H9 (cell line): ENCODE data around the gene PPP1R13L. TPM values are rescaled to one million over a fixed set of nuclear protein-coding genes. Genes with fewer than 3 reads are reported as not detected.
A peak's percentile ranks its signal among the peaks of the same experiment; 100 is the strongest.

Source experiments
- DNase-seq: peaks from one replicate; pipeline ENCODE4 v3.0.0-alpha.2; 2017
- H2AFZ ChIP-seq: one replicate; pipeline ENCODE4 v1.6.1; 2013; ENCODE audit warnings: mild to moderate bottlenecking, low read length, control low read depth, moderate library complexity
- H2AK5ac ChIP-seq: 2 replicates; pipeline ENCODE4 v1.6.1; 2013; ENCODE audit warnings: low read length, control low read depth, mixed read lengths; ENCODE audit not compliant: insufficient read length
- H2BK120ac ChIP-seq: one replicate; pipeline ENCODE4 v1.6.1; 2013; ENCODE audit warnings: low read depth, mild to moderate bottlenecking, low read length, control low read depth, inconsistent platforms; ENCODE audit not compliant: poor library complexity, severe bottlenecking
- H2BK12ac ChIP-seq: 2 replicates; pipeline ENCODE4 v1.6.1; 2013; ENCODE audit warnings: low read length, control low read depth, mixed read lengths, low read depth; ENCODE audit not compliant: insufficient read length
- H2BK15ac ChIP-seq: 2 replicates; pipeline ENCODE4 v1.6.1; 2013; ENCODE audit warnings: low read depth, low read length, control low read depth
- H2BK20ac ChIP-seq: one replicate; pipeline ENCODE4 v1.6.1; 2013; ENCODE audit warnings: low read depth, mild to moderate bottlenecking, low read length, control low read depth, inconsistent platforms; ENCODE audit not compliant: poor library complexity, severe bottlenecking
- H2BK5ac ChIP-seq: 2 replicates; pipeline ENCODE4 v1.6.1; 2013; ENCODE audit warnings: low read length, control low read depth, mixed read lengths; ENCODE audit not compliant: insufficient read length
- H3K14ac ChIP-seq: 2 replicates; pipeline ENCODE4 v1.6.1; 2013; ENCODE audit warnings: low read length, control low read depth; ENCODE audit not compliant: insufficient read depth
- H3K18ac ChIP-seq: 2 replicates; pipeline ENCODE4 v1.6.1; 2013; ENCODE audit warnings: low read depth, mild to moderate bottlenecking, mixed read lengths, low read length, control low read depth; ENCODE audit not compliant: insufficient read length
- H3K23ac ChIP-seq: 2 replicates; pipeline ENCODE4 v1.6.1; 2013; ENCODE audit warnings: low read length, control low read depth, mixed read lengths, low read depth; ENCODE audit not compliant: insufficient read length
- H3K23me2 ChIP-seq: 2 replicates; pipeline ENCODE4 v1.6.1; 2013; ENCODE audit warnings: low read depth, mild to moderate bottlenecking, mixed read lengths, low read length, control low read depth; ENCODE audit not compliant: insufficient read length, poor library complexity, severe bottlenecking
- H3K27ac ChIP-seq: 2 replicates; pipeline ENCODE4 v1.5.1; 2013; ENCODE audit warnings: low read length, control low read depth, mixed read lengths, low read depth; ENCODE audit not compliant: insufficient read length
- H3K27me3 ChIP-seq: 2 replicates; pipeline ENCODE4 v1.6.1; 2013; ENCODE audit warnings: low read length, control low read depth, inconsistent platforms; ENCODE audit not compliant: insufficient read depth
- H3K4ac ChIP-seq: 2 replicates; pipeline ENCODE4 v1.6.1; 2013; ENCODE audit warnings: low read depth, mild to moderate bottlenecking, control low read depth, inconsistent platforms, low read length, moderate library complexity
- H3K4me1 ChIP-seq: 2 replicates; pipeline ENCODE4 v1.6.1; 2013; ENCODE audit warnings: low read length, control low read depth, inconsistent platforms; ENCODE audit not compliant: insufficient read depth
- H3K4me2 ChIP-seq: 2 replicates; pipeline ENCODE4 v1.6.1; 2013; ENCODE audit warnings: low read length, control low read depth, mixed read lengths; ENCODE audit not compliant: insufficient read length, insufficient read depth
- H3K56ac ChIP-seq: 2 replicates; pipeline ENCODE4 v1.6.1; 2013; ENCODE audit warnings: low read depth, mild to moderate bottlenecking, mixed read lengths, low read length, control low read depth; ENCODE audit not compliant: insufficient read length
- H3K79me1 ChIP-seq: 2 replicates; pipeline ENCODE4 v1.6.1; 2013; ENCODE audit warnings: low read depth, mild to moderate bottlenecking, moderate library complexity, low read length, control low read depth, inconsistent platforms; ENCODE audit not compliant: insufficient read depth, poor library complexity, severe bottlenecking
- H3K79me2 ChIP-seq: 2 replicates; pipeline ENCODE4 v1.6.1; 2013; ENCODE audit warnings: low read length, control low read depth, inconsistent platforms; ENCODE audit not compliant: insufficient read depth
- H3K9ac ChIP-seq: 2 replicates; pipeline ENCODE4 v1.6.1; 2013; ENCODE audit warnings: low read length, control low read depth, mixed read lengths; ENCODE audit not compliant: insufficient read length; ENCODE audit errors: extremely low read depth
- H3K9me3 ChIP-seq: one replicate; pipeline ENCODE4 v1.6.1; 2013; ENCODE audit warnings: low read depth, low read length, inconsistent platforms; ENCODE audit not compliant: control insufficient read depth
- H3T11ph ChIP-seq: one replicate; pipeline ENCODE4 v1.6.1; 2013; ENCODE audit warnings: mild to moderate bottlenecking, low read length, control low read depth, inconsistent platforms
- H4K20me1 ChIP-seq: one replicate; pipeline ENCODE4 v1.6.1; 2013; ENCODE audit not compliant: control insufficient read depth, insufficient read length, insufficient read depth
- H4K5ac ChIP-seq: 2 replicates; pipeline ENCODE4 v1.6.1; 2013; ENCODE audit warnings: low read depth, mild to moderate bottlenecking, mixed read lengths, low read length, control low read depth; ENCODE audit not compliant: insufficient read length
- H4K8ac ChIP-seq: replicated peaks from 2 replicates; pipeline ENCODE4 v1.6.1; 2013; ENCODE audit warnings: low read length, control low read depth, mixed read lengths, low read depth; ENCODE audit not compliant: insufficient read length
- H4K91ac ChIP-seq: 2 replicates; pipeline ENCODE4 v1.6.1; 2013; ENCODE audit warnings: low read depth, mild to moderate bottlenecking, moderate library complexity, mixed read lengths, low read length, control low read depth; ENCODE audit not compliant: insufficient read length
- H3K27ac Mint-ChIP-seq, 3 experiments: 2 replicates in 2 of 3; 3 replicates in 1 of 3; pipeline ENCODE4 v1.8.0; 2020 to 2021; ENCODE audit warnings: mixed read lengths in 3 of 3, mild to moderate bottlenecking in 1 of 3, moderate library complexity in 1 of 3
- H3K27me3 Mint-ChIP-seq: 2 replicates; pipeline ENCODE4 v1.8.0; 2021; ENCODE audit warnings: low read depth, mild to moderate bottlenecking, moderate library complexity, mixed read lengths
- H3K36me3 Mint-ChIP-seq, 3 experiments: 2 replicates in 2 of 3; 3 replicates in 1 of 3; pipeline ENCODE4 v1.8.0; 2020 to 2021; ENCODE audit warnings: low read depth in 3 of 3, mixed read lengths in 3 of 3; ENCODE audit not compliant: insufficient read depth in 1 of 3
- H3K4me1 Mint-ChIP-seq, 2 experiments: 2 replicates each; pipeline ENCODE4 v1.8.0; 2020; ENCODE audit warnings: mixed read lengths in 2 of 2
- H3K4me3 Mint-ChIP-seq, 2 experiments: 2 replicates in 1 of 2; 3 replicates in 1 of 2; pipeline ENCODE4 v1.8.0; 2020 to 2021; ENCODE audit warnings: mild to moderate bottlenecking in 2 of 2, mixed read lengths in 2 of 2, moderate library complexity in 1 of 2
- H3K9me3 Mint-ChIP-seq, 2 experiments: 2 replicates in 1 of 2; 3 replicates in 1 of 2; pipeline ENCODE4 v1.8.0; 2020; ENCODE audit warnings: mild to moderate bottlenecking in 2 of 2, mixed read lengths in 2 of 2, moderate library complexity in 1 of 2
- WGBS: extraction: QIAGEN DNeasy Blood & Tissue Kit; methylation state at CpG from one replicate; pipeline ENCODE4 v1.1.7; 2013; ENCODE audit warnings: missing lambda C conversion rate, low lambda C conversion rate, mixed read lengths; ENCODE audit not compliant: insufficient read length; ENCODE audit errors: extremely low coverage; 5-methylcytosine and 5-hydroxymethylcytosine counted together
- total RNA-seq: library from RNA; stranded (reverse); gene quantifications from 2 replicates; pipeline ENCODE4 v1.2.1, GENCODE V29; 2021
- TF ChIP-seq, protein P1 (sequence below): fragments of 200-600 bp; sonication (generic); conservative IDR thresholded peaks from 3 replicates; pipeline ENCODE4 v1.8.0; 2021; ENCODE audit warnings: antibody characterized with exemption, mild to moderate bottlenecking

PPP1R13L gene
- total RNA-seq, 1 experiment from 2014 or later = 42.6 TPM

DNA sequence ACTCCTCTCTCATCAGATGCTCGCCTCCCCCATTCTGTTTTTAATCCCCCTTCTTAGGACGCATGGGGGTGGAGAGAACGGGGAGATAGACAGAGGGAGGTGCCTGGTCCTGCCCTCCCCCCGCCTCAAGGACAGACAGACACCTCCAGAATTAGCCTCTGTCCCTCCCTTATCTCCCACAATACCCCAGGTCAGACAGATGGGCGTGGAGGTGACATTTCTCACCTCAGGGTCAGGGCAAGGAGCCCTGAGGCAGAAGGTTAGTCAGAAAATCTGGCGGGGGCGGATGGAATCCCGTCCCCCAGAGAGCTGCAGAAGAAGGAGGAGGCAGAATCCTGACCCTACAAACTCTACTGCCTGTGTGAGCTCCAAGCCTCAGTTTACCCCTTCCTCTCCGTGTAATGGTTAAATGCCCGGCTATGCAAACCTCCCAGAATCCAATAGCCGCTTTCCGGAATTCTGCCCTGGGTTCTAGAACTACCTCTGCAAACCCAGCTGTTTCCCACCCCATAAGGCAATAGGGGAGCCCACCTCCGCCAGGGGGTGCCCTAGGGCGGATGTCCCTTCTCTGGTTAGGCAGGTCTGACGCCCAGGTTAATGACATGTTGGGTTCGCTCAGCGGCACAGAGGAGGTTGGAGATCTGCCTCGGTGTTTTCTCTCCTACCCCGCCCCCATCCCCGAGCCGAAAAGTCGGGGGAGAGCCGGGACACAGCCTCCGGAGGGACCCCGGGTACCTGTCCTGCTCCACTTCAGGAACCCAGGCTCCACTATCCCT is 900 bp downstream of the PPP1R13L start:
- peak; percentile 92 for DNase-seq
- peak overlapping the region; percentile 93 for H3K4me2 ChIP-seq

More for the DNA sequence above, 900 bp downstream of the PPP1R13L start:
- H2AK5ac ChIP-seq = no peak overlapping the region
- no peak overlapping the region for H3K23ac ChIP-seq
- H4K5ac ChIP-seq = no peak overlapping the region
- peaks cover 18% of the 10 kb centered on the region for H3K23me2 ChIP-seq
- H2BK15ac ChIP-seq = no peak overlapping the region
- no peaks in the 10 kb centered on the region; the same call in 1 of the 2 replicates for H3K79me2 ChIP-seq
- peak overlapping the region; percentile 13 for H3K9ac ChIP-seq
- Mint-ChIP-seq H3K4me1 (peaks cover 21 to 30% of the 10 kb centered on the region in 2 experiments), H3K27me3 (peaks cover 4% of the 10 kb centered on the region; the same call in 1 of the 2 replicates), H3K27ac (peak overlapping the region in 2 of 3 experiments; percentile 72 to 99; a peak in 4 of 7 replicates), H3K9me3 (no peaks in the 10 kb centered on the region; a peak in 1 of 5 replicates), H3K36me3 (peaks cover 8 to 13% (median 9%) of the 10 kb centered on the region in 3 experiments; a peak in 6 of 7 replicates), H3K4me3 (peak overlapping the region; percentile 99)
- H2BK5ac ChIP-seq = no peak overlapping the region
- H3K27me3 ChIP-seq = no peaks in the 10 kb centered on the region
- H3K79me1 ChIP-seq = no peaks in the 10 kb centered on the region
- no peak overlapping the region for H3T11ph ChIP-seq
- H4K8ac ChIP-seq = no peak overlapping the region
- H2BK12ac ChIP-seq = no peak overlapping the region
- H3K18ac ChIP-seq = no peak overlapping the region
- no peak overlapping the region for H3K4ac ChIP-seq
- H2BK120ac ChIP-seq = no peak overlapping the region
- H3K56ac ChIP-seq = no peak overlapping the region
- H3K27ac ChIP-seq = no peak overlapping the region
- no peak overlapping the region for H2BK20ac ChIP-seq
- TF ChIP-seq, protein P1, sequence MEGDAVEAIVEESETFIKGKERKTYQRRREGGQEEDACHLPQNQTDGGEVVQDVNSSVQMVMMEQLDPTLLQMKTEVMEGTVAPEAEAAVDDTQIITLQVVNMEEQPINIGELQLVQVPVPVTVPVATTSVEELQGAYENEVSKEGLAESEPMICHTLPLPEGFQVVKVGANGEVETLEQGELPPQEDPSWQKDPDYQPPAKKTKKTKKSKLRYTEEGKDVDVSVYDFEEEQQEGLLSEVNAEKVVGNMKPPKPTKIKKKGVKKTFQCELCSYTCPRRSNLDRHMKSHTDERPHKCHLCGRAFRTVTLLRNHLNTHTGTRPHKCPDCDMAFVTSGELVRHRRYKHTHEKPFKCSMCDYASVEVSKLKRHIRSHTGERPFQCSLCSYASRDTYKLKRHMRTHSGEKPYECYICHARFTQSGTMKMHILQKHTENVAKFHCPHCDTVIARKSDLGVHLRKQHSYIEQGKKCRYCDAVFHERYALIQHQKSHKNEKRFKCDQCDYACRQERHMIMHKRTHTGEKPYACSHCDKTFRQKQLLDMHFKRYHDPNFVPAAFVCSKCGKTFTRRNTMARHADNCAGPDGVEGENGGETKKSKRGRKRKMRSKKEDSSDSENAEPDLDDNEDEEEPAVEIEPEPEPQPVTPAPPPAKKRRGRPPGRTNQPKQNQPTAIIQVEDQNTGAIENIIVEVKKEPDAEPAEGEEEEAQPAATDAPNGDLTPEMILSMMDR = peak; percentile 79
- H4K91ac ChIP-seq = no peak overlapping the region
- no peak overlapping the region for H2AFZ ChIP-seq
- no peak overlapping the region for H3K14ac ChIP-seq
- no CpG with 5 or more reads among the region's 25 CpGs for WGBS
- H3K9me3 ChIP-seq = no peaks in the 10 kb centered on the region
- peaks cover 7% of the 10 kb centered on the region; the same call in 1 of the 2 replicates for H3K4me1 ChIP-seq
- H4K20me1 ChIP-seq = no peaks in the 10 kb centered on the region
